NCI-H345 (cell line): Measurements from ENCODE around the gene L3HYPDH.
A peak's percentile ranks its signal among the peaks of the same experiment; 100 is the strongest.
"Not testable (repeated sequence)": the region's sequence is repeated elsewhere in the genome, so short reads cannot be mapped to it uniquely, and the experiment has no call there.

Experiments
- DNase-seq: peaks from one replicate; lab custom pipeline; 2025; lab: John Stamatoyannopoulos, UW

L3HYPDH gene

DNA sequence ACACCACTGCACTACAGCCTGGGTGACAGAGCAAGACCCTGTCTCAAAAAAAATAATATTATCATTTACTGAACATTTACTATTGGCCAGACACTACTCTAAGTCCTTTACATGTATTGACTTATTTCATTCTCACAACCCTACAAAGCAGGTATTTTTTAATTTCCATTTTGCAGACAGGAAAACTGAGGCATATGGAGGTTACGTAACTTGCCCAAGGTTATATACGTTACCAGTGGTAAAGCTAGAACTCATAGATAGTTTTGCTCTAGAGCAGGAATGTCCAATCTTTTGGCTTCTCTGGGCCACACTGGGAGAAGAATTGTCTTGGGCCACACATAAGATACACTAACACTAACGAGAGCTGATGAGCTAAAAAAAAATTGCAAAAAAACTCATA lies 5.7 kb downstream of the L3HYPDH start:
- no peak for DNase-seq

- no peak for DNase-seq
Observed at GRCh38 chr14:59475709-59476108, 8.5 kb downstream of the L3HYPDH start.

GRCh38 chr14:59474172-59474571 lies 10.0 kb downstream of the L3HYPDH start:
- no peak for DNase-seq

DNA sequence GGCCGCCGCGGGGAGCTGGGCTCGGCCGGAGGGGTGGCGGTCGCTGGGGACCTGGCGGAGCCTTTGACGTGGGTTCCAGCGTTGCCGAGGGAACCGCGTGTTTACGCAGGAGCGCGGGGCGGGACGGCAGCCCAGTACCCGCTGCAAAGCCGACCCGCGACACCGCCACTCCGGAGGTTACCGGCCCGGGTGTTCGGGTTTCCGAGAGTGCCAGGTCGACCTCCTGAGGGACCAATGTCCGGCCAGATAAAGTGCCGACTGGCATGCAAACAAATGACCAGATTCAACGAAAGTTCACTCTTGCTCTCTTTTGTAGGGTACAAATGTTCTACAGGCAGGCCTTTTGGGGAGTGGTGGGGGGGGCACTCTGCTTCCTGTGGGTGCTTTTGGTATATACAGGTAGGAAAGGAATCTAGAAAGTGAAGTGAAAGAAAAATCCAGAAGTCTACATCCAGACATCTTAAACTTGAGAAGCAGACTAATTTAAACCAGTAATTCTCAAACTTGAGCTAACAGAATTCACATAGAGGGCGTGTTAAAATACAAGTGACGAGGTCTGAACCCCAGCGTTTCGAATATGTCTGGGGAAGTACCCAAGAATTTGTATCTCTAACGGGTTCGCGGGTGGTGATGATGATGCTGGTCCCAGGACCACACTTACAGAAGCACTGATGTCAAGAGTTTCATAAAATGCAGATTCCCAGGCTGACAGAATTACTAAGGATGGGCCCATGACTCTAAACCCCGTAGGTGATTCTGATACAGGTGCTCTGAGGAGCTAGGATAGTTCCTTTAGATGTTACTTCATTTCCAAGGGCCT lies 18.7 kb downstream of the L3HYPDH start, which contains the start of gene GPR135:
Gene GPR135, minus strand, starts transcription at position 65 of the 820 bp plus-strand sequence. CDS start 154 bp downstream, outside the sequence.
- peak; percentile 68 for DNase-seq

- DNase-seq = peak; percentile 68
Observed at GRCh38 chr14:59464486-59465315, 19.5 kb downstream of the L3HYPDH start.

- DNase-seq = no peak
Observed at GRCh38 chr14:59463787-59464485, 20.3 kb downstream of the L3HYPDH start.

DNA sequence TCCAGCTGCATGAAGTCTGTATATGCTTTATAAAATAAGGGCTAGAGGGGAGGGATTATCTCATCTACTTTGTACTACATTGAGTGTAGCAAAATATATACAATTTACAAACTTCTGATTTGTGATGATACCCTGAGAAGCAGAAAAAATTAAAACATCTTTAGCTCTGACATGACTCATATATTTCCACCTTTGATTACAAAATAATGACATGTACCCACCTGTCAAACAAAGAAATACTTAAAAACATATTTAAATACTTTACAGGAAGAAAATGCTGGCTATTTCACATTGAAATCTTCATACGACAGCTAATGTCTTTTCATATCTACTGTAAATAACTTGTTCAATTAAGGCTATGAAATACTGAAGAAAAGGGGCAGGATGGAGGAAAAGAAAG lies 22.3 kb downstream of the L3HYPDH start:
- DNase-seq = no peak

DNA sequence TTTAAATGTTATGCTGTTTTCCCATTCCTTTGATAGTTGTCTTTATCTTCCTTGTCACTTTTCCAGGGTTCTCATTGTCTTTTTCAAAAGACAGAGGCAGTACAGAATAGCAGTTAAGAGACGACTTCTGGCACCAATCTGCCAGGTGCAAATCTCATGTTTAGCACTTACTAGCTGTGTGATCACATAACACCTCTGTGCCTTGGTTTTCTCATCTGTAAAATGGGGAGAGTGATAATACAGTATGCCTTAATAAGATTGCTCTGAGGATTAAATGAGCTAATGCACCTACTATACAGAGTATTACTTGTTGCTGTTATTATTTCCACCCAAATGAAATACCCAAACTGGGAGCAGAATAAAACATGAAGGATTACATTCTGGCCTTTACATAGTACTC lies 23.8 kb downstream of the L3HYPDH start:
- no peak for DNase-seq

DNA sequence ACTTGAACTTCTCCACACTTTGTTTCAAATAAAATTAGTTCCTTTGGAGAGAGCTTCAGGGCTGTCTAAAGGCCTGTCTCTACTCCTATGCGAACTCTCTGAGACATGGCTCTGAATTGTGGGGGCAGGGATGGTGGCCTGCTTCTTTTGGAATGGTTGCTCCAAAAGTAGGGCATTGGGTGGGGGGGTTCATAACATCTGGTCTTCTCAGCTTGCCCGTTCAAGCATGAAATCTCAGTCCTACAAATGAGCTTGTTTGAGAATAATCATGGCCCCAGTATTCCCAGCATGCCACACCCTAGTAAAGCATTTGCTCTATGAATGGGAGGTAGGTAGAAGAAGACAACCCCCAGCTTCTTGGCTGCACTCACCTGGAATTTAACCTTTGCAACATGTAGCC lies 25.7 kb downstream of the L3HYPDH start:
- no peak for DNase-seq

DNA sequence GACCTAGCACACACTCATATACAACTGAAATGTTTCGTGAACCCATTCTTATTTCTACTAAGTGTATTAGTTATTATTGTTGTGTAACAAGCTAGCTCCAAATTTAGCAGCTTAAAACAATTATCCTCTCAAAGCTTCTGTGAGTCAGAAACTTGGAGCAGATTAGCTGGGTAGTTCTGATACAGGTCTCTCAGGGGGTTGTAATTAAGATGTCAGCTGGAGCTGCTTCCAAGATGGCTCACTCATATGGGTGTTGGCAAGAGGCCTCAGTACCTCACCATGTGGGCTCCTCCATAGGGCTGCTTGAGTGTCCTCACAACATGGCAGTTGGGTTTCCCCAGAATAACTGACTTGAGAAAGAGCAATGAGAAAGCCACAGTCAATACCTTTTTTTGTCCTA lies 28.8 kb downstream of the L3HYPDH start:
- no peak for DNase-seq

- no peak for DNase-seq
Observed at GRCh38 chr14:59454139-59454538, 30.1 kb downstream of the L3HYPDH start.

DNA sequence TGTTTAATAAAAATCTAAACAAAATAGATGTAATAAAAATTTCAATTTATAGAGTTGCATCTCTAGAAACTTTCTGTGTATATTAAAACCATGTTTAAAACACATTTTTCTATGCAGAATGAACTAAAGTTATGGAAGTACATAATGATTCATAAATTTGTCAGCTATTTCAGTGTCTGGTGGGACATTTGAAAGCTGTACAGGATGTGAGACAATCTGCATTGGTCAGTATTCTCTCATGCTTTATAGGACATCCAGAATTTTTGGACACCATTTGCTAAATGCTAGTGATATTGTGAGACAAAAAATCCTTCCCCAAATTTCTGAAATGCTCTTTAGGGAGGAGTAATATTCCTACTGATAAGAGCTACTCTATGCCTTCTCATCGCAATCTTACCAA lies 32.4 kb downstream of the L3HYPDH start:
- no peak for DNase-seq

DNA sequence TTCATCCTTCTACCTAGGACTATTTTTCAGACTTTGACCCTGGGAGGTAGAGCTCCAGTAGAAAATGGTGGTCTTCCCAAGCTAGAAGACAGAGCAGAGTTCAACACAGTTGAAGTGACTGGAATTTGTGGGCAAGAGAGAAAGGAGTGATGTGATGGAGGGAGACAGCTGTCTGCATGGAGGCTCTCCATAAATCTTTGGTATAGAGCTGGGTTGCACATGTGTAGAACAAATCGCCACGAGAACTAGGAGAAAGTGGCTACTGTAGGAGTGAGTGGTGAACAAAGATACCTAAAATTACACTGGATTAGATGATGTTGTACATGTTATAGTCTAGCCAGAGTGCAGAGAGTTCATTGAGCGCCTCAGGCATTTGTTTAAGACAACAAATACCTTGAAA lies 33.5 kb downstream of the L3HYPDH start:
- DNase-seq = no peak

DNA sequence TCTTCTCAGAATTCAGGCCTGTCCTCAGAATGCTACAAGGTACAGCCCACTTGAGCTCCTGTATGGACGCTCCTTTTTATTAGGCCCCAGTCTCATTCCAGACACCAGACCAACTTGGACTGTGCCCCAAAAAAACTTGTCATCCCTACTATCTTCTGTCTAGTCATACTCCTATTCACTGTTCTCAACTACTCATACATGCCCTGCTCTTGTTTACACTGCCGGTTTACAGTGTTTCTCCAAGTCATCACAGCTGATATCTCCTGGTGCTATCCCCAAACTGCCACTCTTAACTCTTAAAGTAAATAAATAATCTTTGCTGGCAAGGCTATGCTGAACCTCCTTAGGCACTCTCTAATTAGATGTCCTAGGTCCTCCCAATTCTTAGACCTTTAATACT lies 35.5 kb downstream of the L3HYPDH start:
- not testable (repeated sequence) for DNase-seq

DNA sequence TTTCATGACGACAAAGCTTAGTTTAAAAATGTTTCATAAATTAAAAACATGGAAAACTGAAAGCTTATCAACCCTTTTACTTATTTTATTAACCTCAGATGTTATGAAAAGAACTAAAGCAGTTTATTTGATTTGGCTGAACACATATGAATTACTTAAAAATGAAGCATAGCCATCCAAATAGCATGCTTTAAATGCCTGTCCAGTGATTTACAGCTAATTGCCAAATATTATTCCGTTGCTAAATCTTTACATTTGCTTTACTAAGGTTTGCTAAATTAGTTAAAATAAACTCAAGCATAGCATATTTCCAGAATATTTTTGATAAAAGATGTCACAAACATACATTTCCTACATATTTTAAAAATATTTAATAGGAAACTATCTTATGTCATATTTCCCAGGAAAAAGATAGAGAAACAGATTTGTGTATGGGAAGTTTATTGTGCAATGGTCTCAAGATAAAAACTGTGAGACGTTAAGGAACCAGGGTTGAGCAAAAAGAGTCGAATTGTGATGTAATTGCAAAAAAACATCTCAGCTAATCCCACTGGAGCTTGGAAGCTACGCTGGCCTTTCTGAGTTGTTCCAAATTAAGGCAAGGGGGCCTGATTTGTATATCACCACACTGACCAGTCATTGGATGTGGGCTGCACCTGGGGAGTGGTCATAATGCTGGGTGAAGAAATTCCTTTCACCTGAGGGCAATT lies 44.8 kb downstream of the L3HYPDH start:
- DNase-seq = no peak

GRCh38 chr14:59438195-59438647 lies 46.0 kb downstream of the L3HYPDH start:
- DNase-seq = no peak

- no peak for DNase-seq
Observed at GRCh38 chr14:59435987-59436386, 48.2 kb downstream of the L3HYPDH start.

DNA sequence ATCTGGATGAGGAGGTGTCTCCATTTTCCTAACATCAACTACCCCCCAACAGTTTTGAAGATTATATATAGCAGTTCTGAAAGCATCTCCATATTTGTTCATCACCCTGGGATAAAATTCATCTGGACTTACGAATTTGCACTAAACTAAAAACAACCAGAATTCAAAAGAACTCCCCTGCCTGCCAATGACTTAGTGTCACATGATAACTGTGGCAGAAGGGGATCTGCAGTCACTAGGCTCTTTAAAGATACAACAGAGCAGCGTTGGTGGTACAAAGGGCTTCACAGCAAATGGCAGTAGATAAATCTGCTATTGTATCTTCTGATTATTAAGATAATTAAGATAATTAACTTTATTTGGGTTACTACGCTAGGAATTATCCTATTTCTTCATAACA lies 49.1 kb downstream of the L3HYPDH start:
- no peak for DNase-seq

DNA sequence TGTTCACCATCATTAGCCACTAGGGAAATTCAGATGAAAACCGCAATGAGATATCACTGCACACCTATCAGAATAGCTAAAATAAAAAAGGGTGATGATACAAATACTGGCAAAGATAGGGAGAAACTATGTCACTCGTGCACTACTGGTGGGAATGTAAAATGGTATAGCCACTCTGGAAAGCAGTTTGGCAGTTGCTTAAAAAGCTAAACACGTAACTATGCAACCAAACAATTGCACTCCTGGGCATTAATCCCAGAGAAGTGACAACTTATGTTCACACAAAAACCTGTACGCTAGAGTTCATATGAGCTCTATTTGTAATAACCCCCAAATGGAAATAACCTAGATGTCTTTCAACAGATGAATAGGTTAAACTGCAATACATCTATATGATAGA lies 54.4 kb downstream of the L3HYPDH start:
- no peak for DNase-seq

- no peak for DNase-seq
Observed at GRCh38 chr14:59428581-59429012, 55.6 kb downstream of the L3HYPDH start.
